GM23338 (cell line): Measurements from ENCODE around the gene UBE2D1. TPM values are rescaled to one million over a fixed set of nuclear protein-coding genes. Genes with fewer than 3 reads are reported as not detected.

Experiments used
- ATAC-seq: fragments of 200-7000 bp; cut with Tn5 transposase; 3 replicates; pipeline ENCODE4 v1.9.1; 2020
- DNase-seq: peaks from one replicate; pipeline ENCODE4 v3.0.0-alpha.2; 2015; ENCODE audit warnings: low spot score
- H2AFZ ChIP-seq: fragments of 200-600 bp; sonication (generic); 2 replicates; pipeline ENCODE4 v1.8.0; 2016; ENCODE audit warnings: antibody characterized with exemption, mild to moderate bottlenecking, moderate library complexity
- H3F3A ChIP-seq: fragments of 200-600 bp; sonication (generic); replicated peaks from 2 replicates; pipeline ENCODE4 v1.8.0; 2017; ENCODE audit warnings: antibody characterized with exemption, mixed run types, low read depth
- H3K27ac ChIP-seq: fragments of 200-600 bp; sonication (generic); 2 replicates; pipeline ENCODE4 v1.6.1; 2016; ENCODE audit warnings: low read depth
- H3K27me3 ChIP-seq: fragments of 200-600 bp; sonication (generic); 2 replicates; pipeline ENCODE4 v1.8.0; 2016; ENCODE audit warnings: mild to moderate bottlenecking, mixed run types, moderate library complexity; ENCODE audit not compliant: insufficient read depth
- H3K36me3 ChIP-seq: fragments of 200-600 bp; sonication (generic); 2 replicates; pipeline ENCODE4 v1.8.0; 2016; ENCODE audit warnings: mild to moderate bottlenecking; ENCODE audit not compliant: insufficient read depth
- H3K4me1 ChIP-seq: fragments of 200-600 bp; sonication (generic); 2 replicates; pipeline ENCODE4 v1.8.0; 2016; ENCODE audit warnings: mild to moderate bottlenecking, moderate library complexity; ENCODE audit not compliant: insufficient read depth
- H3K4me2 ChIP-seq: fragments of 200-600 bp; sonication (generic); 2 replicates; pipeline ENCODE4 v1.7.1; 2017; ENCODE audit warnings: mixed run types
- H3K4me3 ChIP-seq: fragments of 200-600 bp; sonication (generic); 2 replicates; pipeline ENCODE4 v1.6.1; 2016; ENCODE audit warnings: mixed run types
- H3K79me2 ChIP-seq: fragments of 200-600 bp; sonication (generic); replicated peaks from 2 replicates; pipeline ENCODE4 v1.8.0; 2017; ENCODE audit warnings: mild to moderate bottlenecking; ENCODE audit not compliant: insufficient read depth
- H3K9me2 ChIP-seq: fragments of 200-600 bp; sonication (generic); 2 replicates; pipeline ENCODE4 v1.8.0; 2017; ENCODE audit not compliant: insufficient read depth
- H4K20me1 ChIP-seq: fragments of 200-600 bp; sonication (generic); replicated peaks from 2 replicates; pipeline ENCODE4 v1.8.0; 2017; ENCODE audit warnings: mild to moderate bottlenecking; ENCODE audit not compliant: insufficient read depth
- H3K27ac Mint-ChIP-seq: 2 replicates; pipeline ENCODE4 v1.8.0; 2020; ENCODE audit warnings: inconsistent platforms, mild to moderate bottlenecking, moderate library complexity, mixed read lengths
- H3K27me3 Mint-ChIP-seq: 3 replicates; pipeline ENCODE4 v1.8.0; 2022; ENCODE audit warnings: low read depth, mild to moderate bottlenecking, moderate library complexity, mixed read lengths, inconsistent platforms; ENCODE audit not compliant: insufficient read depth, poor library complexity
- H3K36me3 Mint-ChIP-seq: 3 replicates; pipeline ENCODE4 v1.8.0; 2021; ENCODE audit warnings: low read depth, mild to moderate bottlenecking, inconsistent platforms, moderate library complexity, mixed read lengths
- H3K4me1 Mint-ChIP-seq: 3 replicates; pipeline ENCODE4 v1.8.0; 2020; ENCODE audit warnings: mild to moderate bottlenecking, inconsistent platforms, mixed read lengths
- H3K4me3 Mint-ChIP-seq: 3 replicates; pipeline ENCODE4 v1.8.0; 2021; ENCODE audit warnings: moderate library complexity, mild to moderate bottlenecking, inconsistent platforms, mixed read lengths
- H3K9me3 Mint-ChIP-seq: 3 replicates; pipeline ENCODE4 v1.8.0; 2020; ENCODE audit warnings: moderate library complexity, mild to moderate bottlenecking, inconsistent platforms, mixed read lengths
- CREB1 ChIP-seq: fragments of 250-450 bp; sonication (Bioruptor Pico); IDR thresholded peaks from 2 replicates; pipeline ENCODE4 v1.5.0; 2020; ENCODE audit warnings: low read depth, mild to moderate bottlenecking, moderate library complexity
- EZH2 ChIP-seq: fragments of 200-600 bp; sonication (generic); IDR thresholded peaks from one replicate; pipeline ENCODE4 v1.8.0; 2017; ENCODE audit warnings: antibody characterized with exemption, mild to moderate bottlenecking, low read depth; ENCODE audit not compliant: unreplicated experiment
- EZH2phosphoT487 ChIP-seq: fragments of 200-600 bp; sonication (generic); IDR thresholded peaks from one replicate; pipeline ENCODE4 v1.8.1; 2018; ENCODE audit warnings: antibody characterized with exemption; ENCODE audit not compliant: unreplicated experiment
- JUNB ChIP-seq: IDR thresholded peaks from one replicate; pipeline ENCODE4 v1.6.1; 2016; ENCODE audit warnings: antibody characterized with exemption; ENCODE audit not compliant: unreplicated experiment
- NANOG ChIP-seq: IDR thresholded peaks from 2 replicates; pipeline ENCODE4 v1.6.1; 2016; ENCODE audit warnings: antibody characterized with exemption, borderline replicate concordance
- POLR2AphosphoS5 ChIP-seq: IDR thresholded peaks from 2 replicates; pipeline ENCODE4 v1.6.1; 2016; ENCODE audit warnings: antibody characterized with exemption, low read depth
- STAT1 ChIP-seq: IDR thresholded peaks from one replicate; pipeline ENCODE4 v1.6.1; 2016; ENCODE audit warnings: antibody characterized with exemption; ENCODE audit not compliant: unreplicated experiment
- ZNF114 ChIP-seq: fragments of 250-450 bp; sonication (Bioruptor Pico); IDR thresholded peaks from 2 replicates; pipeline ENCODE4 v1.5.0; 2020; ENCODE audit warnings: mild to moderate bottlenecking, moderate library complexity
- ZNF331 ChIP-seq: fragments of 250-450 bp; sonication (Bioruptor Pico); IDR thresholded peaks from 2 replicates; pipeline ENCODE4 v1.5.0; 2020; ENCODE audit warnings: low read depth, mild to moderate bottlenecking, moderate library complexity
- polyA plus RNA-seq: library from polyadenylated mRNA; unstranded; fragments of >200 nt; fragmentation: Nextera tagmentation; extraction: Ambion mirVana; gene quantifications from 2 replicates; pipeline ENCODE4 v1.2.1, GENCODE V29; 2016
- total RNA-seq: library from RNA; depleted of rRNA; stranded (reverse); fragments of >200 nt; shearing (Covaris generic); gene quantifications from 2 replicates; pipeline ENCODE4 v1.2.3, GENCODE V29; 2014
- TF ChIP-seq, protein P1 (sequence below): fragments of 250-450 bp; sonication (Bioruptor Pico); IDR thresholded peaks from 2 replicates; pipeline ENCODE4 v1.5.0; 2020; ENCODE audit warnings: mild to moderate bottlenecking, moderate library complexity
- TF ChIP-seq, protein P2 (sequence below), 2 experiments: fragments of 200-600 bp in 1 of 2; sonication (generic) in 1 of 2; conservative IDR thresholded peaks; 2 replicates each; pipeline versions ENCODE4 v1.5.1 to v1.6.1; 2016 to 2017; ENCODE audit warnings: antibody characterized with exemption in 2 of 2, low read depth in 2 of 2, mild to moderate bottlenecking in 2 of 2, moderate library complexity in 1 of 2
- TF ChIP-seq, protein P3 (sequence below): IDR thresholded peaks from 2 replicates; pipeline ENCODE4 v1.6.1; 2016; ENCODE audit warnings: antibody characterized with exemption
- TF ChIP-seq, protein P4 (sequence below): IDR thresholded peaks from one replicate; pipeline ENCODE4 v1.6.1; 2018; ENCODE audit warnings: antibody characterized with exemption; ENCODE audit not compliant: unreplicated experiment

The UBE2D1 gene
- total and polyA plus RNA-seq, 2 experiments from 2014 or later, result 39.5 to 64.9 TPM

DNA sequence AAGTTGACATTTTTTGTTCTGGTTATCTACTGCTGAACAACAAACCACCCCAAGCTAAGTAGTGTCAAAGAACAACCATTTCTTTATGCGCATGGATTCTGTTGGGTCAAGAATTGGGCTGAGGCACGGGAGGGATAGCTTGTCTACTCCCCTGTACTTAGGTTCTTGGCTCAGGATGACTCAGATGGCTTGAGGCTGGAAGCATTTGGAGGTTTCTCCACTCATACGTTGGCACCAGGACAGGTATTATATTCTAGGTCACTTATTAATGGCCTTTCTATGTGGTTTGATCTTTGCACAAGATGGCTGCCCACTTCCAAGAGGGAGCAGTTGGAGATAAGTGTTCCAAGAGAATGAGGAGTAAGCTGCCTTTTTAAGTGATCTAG is 38.6 kb downstream of the UBE2D1 start:
- H3K27ac Mint-ChIP-seq, result no peak overlapping the region
- H2AFZ ChIP-seq, result no peak overlapping the region
- H3F3A ChIP-seq, result no peaks in the 10 kb centered on the region
- H3K4me3 ChIP-seq, result no peak overlapping the region
- H3K4me1 Mint-ChIP-seq, result no peaks in the 10 kb centered on the region
- no peaks in the 10 kb centered on the region for H4K20me1 ChIP-seq
- H3K27ac ChIP-seq, result no peak overlapping the region
- H3K4me2 ChIP-seq, result no peak overlapping the region
- no peaks in the 10 kb centered on the region for H3K36me3 Mint-ChIP-seq
- ATAC-seq, result no peak
- H3K4me3 Mint-ChIP-seq, result no peak overlapping the region
- TF ChIP-seq EZH2phosphoT487 (no peak), EZH2 (no peak), JUNB (no peak), POLR2AphosphoS5 (no peak), NANOG (no peak), CREB1 (CRISPR knock-in tag) (no peak), ZNF331 (no peak), STAT1 (no peak), ZNF114 (CRISPR knock-in tag) (no peak)
- TF ChIP-seq, protein P1, sequence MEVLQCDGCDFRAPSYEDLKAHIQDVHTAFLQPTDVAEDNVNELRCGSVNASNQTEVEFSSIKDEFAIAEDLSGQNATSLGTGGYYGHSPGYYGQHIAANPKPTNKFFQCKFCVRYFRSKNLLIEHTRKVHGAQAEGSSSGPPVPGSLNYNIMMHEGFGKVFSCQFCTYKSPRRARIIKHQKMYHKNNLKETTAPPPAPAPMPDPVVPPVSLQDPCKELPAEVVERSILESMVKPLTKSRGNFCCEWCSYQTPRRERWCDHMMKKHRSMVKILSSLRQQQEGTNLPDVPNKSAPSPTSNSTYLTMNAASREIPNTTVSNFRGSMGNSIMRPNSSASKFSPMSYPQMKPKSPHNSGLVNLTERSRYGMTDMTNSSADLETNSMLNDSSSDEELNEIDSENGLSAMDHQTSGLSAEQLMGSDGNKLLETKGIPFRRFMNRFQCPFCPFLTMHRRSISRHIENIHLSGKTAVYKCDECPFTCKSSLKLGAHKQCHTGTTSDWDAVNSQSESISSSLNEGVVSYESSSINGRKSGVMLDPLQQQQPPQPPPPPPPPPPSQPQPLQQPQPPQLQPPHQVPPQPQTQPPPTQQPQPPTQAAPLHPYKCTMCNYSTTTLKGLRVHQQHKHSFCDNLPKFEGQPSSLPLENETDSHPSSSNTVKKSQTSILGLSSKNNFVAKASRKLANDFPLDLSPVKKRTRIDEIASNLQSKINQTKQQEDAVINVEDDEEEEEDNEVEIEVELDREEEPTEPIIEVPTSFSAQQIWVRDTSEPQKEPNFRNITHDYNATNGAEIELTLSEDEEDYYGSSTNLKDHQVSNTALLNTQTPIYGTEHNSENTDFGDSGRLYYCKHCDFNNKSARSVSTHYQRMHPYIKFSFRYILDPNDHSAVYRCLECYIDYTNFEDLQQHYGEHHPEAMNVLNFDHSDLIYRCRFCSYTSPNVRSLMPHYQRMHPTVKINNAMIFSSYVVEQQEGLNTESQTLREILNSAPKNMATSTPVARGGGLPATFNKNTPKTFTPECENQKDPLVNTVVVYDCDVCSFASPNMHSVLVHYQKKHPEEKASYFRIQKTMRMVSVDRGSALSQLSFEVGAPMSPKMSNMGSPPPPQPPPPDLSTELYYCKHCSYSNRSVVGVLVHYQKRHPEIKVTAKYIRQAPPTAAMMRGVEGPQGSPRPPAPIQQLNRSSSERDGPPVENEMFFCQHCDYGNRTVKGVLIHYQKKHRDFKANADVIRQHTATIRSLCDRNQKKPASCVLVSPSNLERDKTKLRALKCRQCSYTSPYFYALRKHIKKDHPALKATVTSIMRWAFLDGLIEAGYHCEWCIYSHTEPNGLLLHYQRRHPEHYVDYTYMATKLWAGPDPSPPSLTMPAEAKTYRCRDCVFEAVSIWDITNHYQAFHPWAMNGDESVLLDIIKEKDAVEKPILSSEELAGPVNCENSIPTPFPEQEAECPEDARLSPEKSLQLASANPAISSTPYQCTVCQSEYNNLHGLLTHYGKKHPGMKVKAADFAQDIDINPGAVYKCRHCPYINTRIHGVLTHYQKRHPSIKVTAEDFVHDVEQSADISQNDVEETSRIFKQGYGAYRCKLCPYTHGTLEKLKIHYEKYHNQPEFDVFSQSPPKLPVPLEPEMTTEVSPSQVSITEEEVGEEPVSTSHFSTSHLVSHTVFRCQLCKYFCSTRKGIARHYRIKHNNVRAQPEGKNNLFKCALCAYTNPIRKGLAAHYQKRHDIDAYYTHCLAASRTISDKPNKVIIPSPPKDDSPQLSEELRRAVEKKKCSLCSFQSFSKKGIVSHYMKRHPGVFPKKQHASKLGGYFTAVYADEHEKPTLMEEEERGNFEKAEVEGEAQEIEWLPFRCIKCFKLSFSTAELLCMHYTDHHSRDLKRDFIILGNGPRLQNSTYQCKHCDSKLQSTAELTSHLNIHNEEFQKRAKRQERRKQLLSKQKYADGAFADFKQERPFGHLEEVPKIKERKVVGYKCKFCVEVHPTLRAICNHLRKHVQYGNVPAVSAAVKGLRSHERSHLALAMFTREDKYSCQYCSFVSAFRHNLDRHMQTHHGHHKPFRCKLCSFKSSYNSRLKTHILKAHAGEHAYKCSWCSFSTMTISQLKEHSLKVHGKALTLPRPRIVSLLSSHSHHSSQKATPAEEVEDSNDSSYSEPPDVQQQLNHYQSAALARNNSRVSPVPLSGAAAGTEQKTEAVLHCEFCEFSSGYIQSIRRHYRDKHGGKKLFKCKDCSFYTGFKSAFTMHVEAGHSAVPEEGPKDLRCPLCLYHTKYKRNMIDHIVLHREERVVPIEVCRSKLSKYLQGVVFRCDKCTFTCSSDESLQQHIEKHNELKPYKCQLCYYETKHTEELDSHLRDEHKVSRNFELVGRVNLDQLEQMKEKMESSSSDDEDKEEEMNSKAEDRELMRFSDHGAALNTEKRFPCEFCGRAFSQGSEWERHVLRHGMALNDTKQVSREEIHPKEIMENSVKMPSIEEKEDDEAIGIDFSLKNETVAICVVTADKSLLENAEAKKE (CRISPR knock-in tag), result no peak
- TF ChIP-seq, protein P2, sequence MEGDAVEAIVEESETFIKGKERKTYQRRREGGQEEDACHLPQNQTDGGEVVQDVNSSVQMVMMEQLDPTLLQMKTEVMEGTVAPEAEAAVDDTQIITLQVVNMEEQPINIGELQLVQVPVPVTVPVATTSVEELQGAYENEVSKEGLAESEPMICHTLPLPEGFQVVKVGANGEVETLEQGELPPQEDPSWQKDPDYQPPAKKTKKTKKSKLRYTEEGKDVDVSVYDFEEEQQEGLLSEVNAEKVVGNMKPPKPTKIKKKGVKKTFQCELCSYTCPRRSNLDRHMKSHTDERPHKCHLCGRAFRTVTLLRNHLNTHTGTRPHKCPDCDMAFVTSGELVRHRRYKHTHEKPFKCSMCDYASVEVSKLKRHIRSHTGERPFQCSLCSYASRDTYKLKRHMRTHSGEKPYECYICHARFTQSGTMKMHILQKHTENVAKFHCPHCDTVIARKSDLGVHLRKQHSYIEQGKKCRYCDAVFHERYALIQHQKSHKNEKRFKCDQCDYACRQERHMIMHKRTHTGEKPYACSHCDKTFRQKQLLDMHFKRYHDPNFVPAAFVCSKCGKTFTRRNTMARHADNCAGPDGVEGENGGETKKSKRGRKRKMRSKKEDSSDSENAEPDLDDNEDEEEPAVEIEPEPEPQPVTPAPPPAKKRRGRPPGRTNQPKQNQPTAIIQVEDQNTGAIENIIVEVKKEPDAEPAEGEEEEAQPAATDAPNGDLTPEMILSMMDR (conservative IDR thresholded peaks at IDR 0.05; ENCODE audit: low read depth in 2 of 2), result no peak
- TF ChIP-seq, protein P3, sequence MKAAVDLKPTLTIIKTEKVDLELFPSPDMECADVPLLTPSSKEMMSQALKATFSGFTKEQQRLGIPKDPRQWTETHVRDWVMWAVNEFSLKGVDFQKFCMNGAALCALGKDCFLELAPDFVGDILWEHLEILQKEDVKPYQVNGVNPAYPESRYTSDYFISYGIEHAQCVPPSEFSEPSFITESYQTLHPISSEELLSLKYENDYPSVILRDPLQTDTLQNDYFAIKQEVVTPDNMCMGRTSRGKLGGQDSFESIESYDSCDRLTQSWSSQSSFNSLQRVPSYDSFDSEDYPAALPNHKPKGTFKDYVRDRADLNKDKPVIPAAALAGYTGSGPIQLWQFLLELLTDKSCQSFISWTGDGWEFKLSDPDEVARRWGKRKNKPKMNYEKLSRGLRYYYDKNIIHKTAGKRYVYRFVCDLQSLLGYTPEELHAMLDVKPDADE, result no peak
- TF ChIP-seq, protein P4, sequence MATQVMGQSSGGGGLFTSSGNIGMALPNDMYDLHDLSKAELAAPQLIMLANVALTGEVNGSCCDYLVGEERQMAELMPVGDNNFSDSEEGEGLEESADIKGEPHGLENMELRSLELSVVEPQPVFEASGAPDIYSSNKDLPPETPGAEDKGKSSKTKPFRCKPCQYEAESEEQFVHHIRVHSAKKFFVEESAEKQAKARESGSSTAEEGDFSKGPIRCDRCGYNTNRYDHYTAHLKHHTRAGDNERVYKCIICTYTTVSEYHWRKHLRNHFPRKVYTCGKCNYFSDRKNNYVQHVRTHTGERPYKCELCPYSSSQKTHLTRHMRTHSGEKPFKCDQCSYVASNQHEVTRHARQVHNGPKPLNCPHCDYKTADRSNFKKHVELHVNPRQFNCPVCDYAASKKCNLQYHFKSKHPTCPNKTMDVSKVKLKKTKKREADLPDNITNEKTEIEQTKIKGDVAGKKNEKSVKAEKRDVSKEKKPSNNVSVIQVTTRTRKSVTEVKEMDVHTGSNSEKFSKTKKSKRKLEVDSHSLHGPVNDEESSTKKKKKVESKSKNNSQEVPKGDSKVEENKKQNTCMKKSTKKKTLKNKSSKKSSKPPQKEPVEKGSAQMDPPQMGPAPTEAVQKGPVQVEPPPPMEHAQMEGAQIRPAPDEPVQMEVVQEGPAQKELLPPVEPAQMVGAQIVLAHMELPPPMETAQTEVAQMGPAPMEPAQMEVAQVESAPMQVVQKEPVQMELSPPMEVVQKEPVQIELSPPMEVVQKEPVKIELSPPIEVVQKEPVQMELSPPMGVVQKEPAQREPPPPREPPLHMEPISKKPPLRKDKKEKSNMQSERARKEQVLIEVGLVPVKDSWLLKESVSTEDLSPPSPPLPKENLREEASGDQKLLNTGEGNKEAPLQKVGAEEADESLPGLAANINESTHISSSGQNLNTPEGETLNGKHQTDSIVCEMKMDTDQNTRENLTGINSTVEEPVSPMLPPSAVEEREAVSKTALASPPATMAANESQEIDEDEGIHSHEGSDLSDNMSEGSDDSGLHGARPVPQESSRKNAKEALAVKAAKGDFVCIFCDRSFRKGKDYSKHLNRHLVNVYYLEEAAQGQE, result no peak
- H3K27me3 ChIP-seq, result no peaks in the 10 kb centered on the region
- H3K9me3 Mint-ChIP-seq, result no peaks in the 10 kb centered on the region
- no peaks in the 10 kb centered on the region for H3K27me3 Mint-ChIP-seq
- H3K4me1 ChIP-seq, result no peaks in the 10 kb centered on the region
- DNase-seq, result no peak
- peaks cover 4% of the 10 kb centered on the region; the same call in 1 of the 2 replicates for H3K9me2 ChIP-seq
- no peaks in the 10 kb centered on the region for H3K36me3 ChIP-seq
- H3K79me2 ChIP-seq, result no peaks in the 10 kb centered on the region
